H1 (cell line): ENCODE results near the gene ZBTB42. TPM values are rescaled to one million over a fixed set of nuclear protein-coding genes. Genes with fewer than 3 reads are reported as not detected.

Experiments
- CTCF ChIA-PET: fragments of 300-600 bp; sonication (Branson Sonifier 250); formaldehyde crosslinking; loops from one replicate; lab custom pipeline; 2021; ENCODE audit not compliant: partially characterized antibody; lab: Charles Lee
- POLR2A ChIA-PET: fragments of 300-600 bp; sonication (Branson Sonifier 250); formaldehyde crosslinking; loops from one replicate; lab custom pipeline; 2021; ENCODE audit warnings: inconsistent platforms; ENCODE audit not compliant: partially characterized antibody; lab: Charles Lee
- DNase-seq, 2 experiments: peaks; one replicate each; pipeline versions ENCODE4 v3.0.0 to v3.0.0-alpha.2; 2010 to 2022; ENCODE audit warnings: low spot score in 2 of 2, low read depth in 1 of 2, mixed read lengths in 1 of 2
- FAIRE-seq: peaks from 2 replicates; lab custom pipeline; 2011; peaks lifted over from hg19 to GRCh38; lab: Jason Lieb, UNC
- H2AFZ ChIP-seq: 2 replicates; pipeline ENCODE4 v1.8.1; 2012; ENCODE audit warnings: low read length, inconsistent platforms
- H2AK5ac ChIP-seq: 2 replicates; pipeline ENCODE4 v1.6.1; 2013; ENCODE audit warnings: low read depth, low read length
- H2BK120ac ChIP-seq: replicated peaks from 2 replicates; pipeline ENCODE3; 2013; ENCODE audit warnings: low read depth, low read length, inconsistent platforms
- H2BK12ac ChIP-seq: 2 replicates; pipeline ENCODE4 v1.6.1; 2013; ENCODE audit warnings: low read depth, low read length
- H2BK15ac ChIP-seq: 2 replicates; pipeline ENCODE4 v1.6.1; 2013; ENCODE audit warnings: low read length
- H2BK20ac ChIP-seq: 2 replicates; pipeline ENCODE4 v1.6.1; 2013; ENCODE audit warnings: low read length
- H2BK5ac ChIP-seq: 2 replicates; pipeline ENCODE4 v1.6.1; 2013; ENCODE audit warnings: low read depth, low read length
- H3K14ac ChIP-seq: 2 replicates; pipeline ENCODE4 v1.6.1; 2013; ENCODE audit warnings: inconsistent platforms; ENCODE audit not compliant: insufficient read length
- H3K18ac ChIP-seq: 2 replicates; pipeline ENCODE4 v1.6.1; 2013; ENCODE audit warnings: low read length; ENCODE audit errors: extremely low read depth
- H3K23ac ChIP-seq: 2 replicates; pipeline ENCODE4 v1.6.1; 2013; ENCODE audit warnings: inconsistent platforms; ENCODE audit not compliant: insufficient read length
- H3K23me2 ChIP-seq: 2 replicates; pipeline ENCODE4 v1.6.1; 2013; ENCODE audit warnings: low read depth, low read length
- H3K27ac ChIP-seq: 2 replicates; pipeline ENCODE4 v1.6.1; 2011; ENCODE audit warnings: low read depth, low read length, inconsistent platforms
- H3K27me3 ChIP-seq, 4 experiments: replicated peaks in 1 of 4; 1 replicate in 1 of 4; 2 replicates in 3 of 4; pipeline versions ENCODE4 v1.6.1 to v1.8.1; 2011 to 2013; ENCODE audit warnings: low read length in 3 of 4, mild to moderate bottlenecking in 3 of 4, inconsistent platforms in 2 of 4, mixed read lengths in 2 of 4, moderate library complexity in 1 of 4; ENCODE audit not compliant: control insufficient read depth in 3 of 4, insufficient read depth in 3 of 4; ENCODE audit errors: extremely low read depth in 1 of 4
- H3K36me3 ChIP-seq, 4 experiments: 2 replicates each; pipeline versions ENCODE4 v1.6.1 to v1.8.1; 2011 to 2013; ENCODE audit warnings: mild to moderate bottlenecking in 4 of 4, low read length in 3 of 4, moderate library complexity in 2 of 4, control low read depth in 1 of 4, inconsistent platforms in 1 of 4; ENCODE audit not compliant: insufficient read depth in 4 of 4, control insufficient read depth in 2 of 4
- H3K4ac ChIP-seq: replicated peaks from 2 replicates; pipeline ENCODE3; 2013; ENCODE audit warnings: low read length, low read depth, mixed read lengths, inconsistent platforms; ENCODE audit not compliant: insufficient read length
- H3K4me1 ChIP-seq, 4 experiments: replicated peaks in 1 of 4; 1 replicate in 1 of 4; 2 replicates in 3 of 4; pipeline versions ENCODE4 v1.6.1 to v1.8.1; 2011 to 2013; ENCODE audit warnings: low read length in 3 of 4, inconsistent platforms in 2 of 4, mixed read lengths in 1 of 4; ENCODE audit not compliant: insufficient read depth in 4 of 4, control insufficient read depth in 3 of 4
- H3K4me2 ChIP-seq, 2 experiments: 2 replicates each; pipeline versions ENCODE4 v1.6.1 to v1.8.1; 2011 to 2013; ENCODE audit warnings: low read depth in 2 of 2, low read length in 2 of 2, control low read depth in 1 of 2, inconsistent platforms in 1 of 2, mild to moderate bottlenecking in 1 of 2; ENCODE audit not compliant: insufficient read depth in 1 of 2
- H3K4me3 ChIP-seq, 4 experiments: fragments of 200-600, 300-600 bp in 1 of 4; sonication (generic), shearing (Covaris generic), sonication (Bioruptor Twin) in 1 of 4; 2 replicates each; pipeline versions ENCODE4 v1.5.1 to v1.8.1; 2011 to 2016; ENCODE audit warnings: low read length in 4 of 4, low read depth in 3 of 4, control low read depth in 2 of 4, inconsistent platforms in 2 of 4, mild to moderate bottlenecking in 2 of 4, mixed read lengths in 1 of 4, moderate library complexity in 1 of 4; ENCODE audit not compliant: insufficient read depth in 2 of 4; ENCODE audit errors: extremely low read depth in 1 of 4
- H3K56ac ChIP-seq: replicated peaks from 2 replicates; pipeline ENCODE3; 2013; ENCODE audit warnings: low read depth, mild to moderate bottlenecking, mixed read lengths, low read length, inconsistent platforms; ENCODE audit not compliant: insufficient read length
- H3K79me1 ChIP-seq: 2 replicates; pipeline ENCODE4 v1.6.1; 2013; ENCODE audit warnings: low read depth, low read length, control low read depth
- H3K79me2 ChIP-seq, 2 experiments: 2 replicates each; pipeline versions ENCODE4 v1.6.1 to v1.8.1; 2012 to 2013; ENCODE audit warnings: low read length in 2 of 2, mild to moderate bottlenecking in 2 of 2, inconsistent platforms in 1 of 2; ENCODE audit not compliant: insufficient read depth in 2 of 2, control insufficient read depth in 1 of 2
- H3K9ac ChIP-seq, 4 experiments: replicated peaks in 1 of 4; 1 replicate in 1 of 4; 2 replicates in 3 of 4; pipeline versions ENCODE4 v1.6.1 to v1.8.1; 2011 to 2013; ENCODE audit warnings: low read depth in 3 of 4, low read length in 3 of 4, control low read depth in 2 of 4, mild to moderate bottlenecking in 2 of 4, moderate library complexity in 2 of 4, inconsistent platforms in 1 of 4; ENCODE audit errors: extremely low read depth in 1 of 4
- H3K9me3 ChIP-seq, 2 experiments: 2 replicates each; pipeline versions ENCODE4 v1.6.1 to v1.8.1; 2012 to 2013; ENCODE audit warnings: mild to moderate bottlenecking in 2 of 2, moderate library complexity in 2 of 2, control low read depth in 1 of 2, inconsistent platforms in 1 of 2, low read depth in 1 of 2, low read length in 1 of 2, mixed read lengths in 1 of 2; ENCODE audit not compliant: insufficient read depth in 2 of 2
- H4K20me1 ChIP-seq, 2 experiments: replicated peaks in 1 of 2; 2 replicates each; pipeline versions ENCODE3 to v1.8.1; 2011 to 2013; ENCODE audit warnings: inconsistent platforms in 2 of 2, low read length in 2 of 2, mild to moderate bottlenecking in 1 of 2; ENCODE audit not compliant: insufficient read depth in 2 of 2, control insufficient read depth in 1 of 2
- H4K5ac ChIP-seq: 2 replicates; pipeline ENCODE4 v1.6.1; 2013; ENCODE audit warnings: low read length, low read depth, mixed read lengths, inconsistent platforms; ENCODE audit not compliant: insufficient read length
- H4K8ac ChIP-seq: 2 replicates; pipeline ENCODE4 v1.8.0; 2013; ENCODE audit warnings: mild to moderate bottlenecking, moderate library complexity, low read length, inconsistent platforms; ENCODE audit not compliant: insufficient read depth; ENCODE audit errors: extremely low read depth
- H4K91ac ChIP-seq: replicated peaks from 2 replicates; pipeline ENCODE3; 2013; ENCODE audit warnings: low read length, mixed read lengths, inconsistent platforms; ENCODE audit not compliant: insufficient read length
- ASH2L ChIP-seq: fragments of 200-600, 300-600 bp; sonication (generic); IDR thresholded peaks from one replicate; pipeline ENCODE4 v1.7.1; 2017; ENCODE audit warnings: low read length
- CBX5 ChIP-seq: fragments of 300-800, 300-1000 bp; sonication (generic); IDR thresholded peaks from 2 replicates; pipeline ENCODE4 v1.7.1; 2016; ENCODE audit warnings: antibody characterized with exemption, low read length, low read depth
- CHD1 ChIP-seq: IDR thresholded peaks from 2 replicates; pipeline ENCODE4 v1.6.1; 2012; ENCODE audit warnings: low read depth, low read length, improper control_type of control experiment
- EZH2 ChIP-seq: fragments of 200-600 bp; sonication (generic); IDR thresholded peaks from 2 replicates; pipeline ENCODE4 v1.7.1; 2012; ENCODE audit warnings: low read depth, mild to moderate bottlenecking, moderate library complexity, low read length, inconsistent platforms; ENCODE audit not compliant: severe bottlenecking
- GABPA ChIP-seq: IDR thresholded peaks from 2 replicates; pipeline ENCODE4 v1.6.1; 2011; ENCODE audit warnings: mild to moderate bottlenecking, low read length, moderate library complexity, borderline replicate concordance; ENCODE audit not compliant: insufficient read depth
- POLR2AphosphoS5 ChIP-seq: IDR thresholded peaks from 2 replicates; pipeline ENCODE4 v1.6.1; 2011; ENCODE audit warnings: low read depth, low read length
- POU5F1 ChIP-seq: IDR thresholded peaks from 2 replicates; pipeline ENCODE4 v1.6.1; 2011; ENCODE audit warnings: low read depth, mild to moderate bottlenecking, low read length, moderate library complexity
- RNF2 ChIP-seq: fragments of 200-900, 300-1000 bp; sonication (generic); IDR thresholded peaks from 2 replicates; pipeline ENCODE4 v1.7.1; 2016; ENCODE audit warnings: borderline replicate concordance, low read depth, mild to moderate bottlenecking, antibody characterized with exemption, low read length; ENCODE audit not compliant: poor library complexity, severe bottlenecking; ENCODE audit errors: missing control alignments
- RXRA ChIP-seq: IDR thresholded peaks from 2 replicates; pipeline ENCODE4 v1.6.1; 2011; ENCODE audit warnings: low read depth, mild to moderate bottlenecking, low read length, moderate library complexity; ENCODE audit not compliant: insufficient read depth
- TAF1 ChIP-seq: IDR thresholded peaks from 2 replicates; pipeline ENCODE4 v1.6.1; 2011; ENCODE audit warnings: mild to moderate bottlenecking, low read depth, low read length
- ZNF274 ChIP-seq: IDR thresholded peaks from 2 replicates; pipeline ENCODE4 v1.7.0; 2012; ENCODE audit warnings: low read length, borderline replicate concordance; ENCODE audit errors: extremely low read depth
- WGBS, 2 experiments: shearing (Covaris generic) in 1 of 2; methylation state at CpG; one replicate each; pipeline versions ENCODE4 v1.1.6 to v1.1.7; 2013 to 2015; ENCODE audit warnings: low lambda C conversion rate in 2 of 2, mixed read lengths in 2 of 2, inconsistent platforms in 1 of 2, low coverage in 1 of 2, missing lambda C conversion rate in 1 of 2; ENCODE audit not compliant: insufficient replicate concordance in 2 of 2, insufficient coverage in 1 of 2, insufficient read length in 1 of 2; ENCODE audit errors: extremely low coverage in 1 of 2, missing lambda C conversion rate in 1 of 2; 5-methylcytosine and 5-hydroxymethylcytosine counted together
- polyA plus RNA-seq, 7 experiments: library from polyadenylated mRNA; depleted of rRNA in 3 of 7; stranded (reverse) in 5 of 7; unstranded in 2 of 7; fragments of >200 nt in 5 of 7; fragments of 200-250 nt in 2 of 7; gene quantifications; 1 replicate in 5 of 7; 2 replicates in 1 of 7; 4 replicates in 1 of 7; pipeline versions ENCODE4 v1.2.1 to v1.2.3, GENCODE V29; 2011 to 2013; ENCODE audit warnings: missing spikeins in 2 of 7, mixed read lengths in 2 of 7
- total RNA-seq: library from RNA; stranded (reverse); fragmentation: NEBNext Ultra II Directional; extraction: Animal tissue kit (Norgen Biotek cat#: 25700); gene quantifications from 2 replicates; pipeline ENCODE4 v1.2.1, GENCODE V29; 2021

The ZBTB42 gene
- total and polyA plus RNA-seq, 2 of the 8 experiments (the other 6 are each of a cell fraction or from before 2014, with no cell fraction given): 2.8 to 3.1 TPM

GRCh38 chr14:104789752-104790743, 10.9 kb upstream of the ZBTB42 start:
- no peak overlapping the region for H2AK5ac ChIP-seq
- H3K9ac ChIP-seq: no peak overlapping the region
- H3K9me3 ChIP-seq: no peaks in the 10 kb centered on the region
- FAIRE-seq (no peak), DNase-seq (no peak)
- no peak overlapping the region for H4K91ac ChIP-seq
- peaks cover 4 to 18% (median 10%) of the 10 kb centered on the region in 4 experiments for H3K4me1 ChIP-seq
- no peak overlapping the region for H3K14ac ChIP-seq
- peak overlapping the region; percentile 57; the same call in 1 of the 2 replicates for H4K8ac ChIP-seq
- H3K27me3 ChIP-seq: peaks cover 0 to 6% (median 3%) of the 10 kb centered on the region in 4 experiments; a peak in 1 of 7 replicates
- ChIA-PET POLR2A (interaction anchor here (0.8 to 1.2 kb wide), 2 partner anchors 13 to 37 kb away, joined by 3 read pairs; partner anchors contain the start of gene SIVA1), CTCF (interaction anchor here (4.7 to 11.1 kb wide), 2 partner anchors 11 to 20 kb away, joined by 35 to 110 read pairs; no protein-coding TSS in a partner anchor)
- H3K4me3 ChIP-seq: no peak overlapping the region
- no peak overlapping the region for H3K27ac ChIP-seq
- WGBS, 2 experiments: 89% methylated on average over 27 of the region's 31 CpGs; no CpG with 5 or more reads in 1 of the 2 experiments
- no peak overlapping the region for H2BK5ac ChIP-seq
- peaks cover 0 to 4% (median 0%) of the 10 kb centered on the region in 4 experiments; a peak in 3 of 8 replicates for H3K36me3 ChIP-seq
- H3K18ac ChIP-seq: no peak overlapping the region
- H2AFZ ChIP-seq: no peak overlapping the region
- H2BK120ac ChIP-seq: no peak overlapping the region
- no peak overlapping the region for H2BK20ac ChIP-seq
- H4K20me1 ChIP-seq: peaks cover 26 to 39% of the 10 kb centered on the region in 2 experiments
- H3K4ac ChIP-seq: no peak overlapping the region
- H3K23me2 ChIP-seq: peaks cover 10% of the 10 kb centered on the region; the same call in 1 of the 2 replicates
- H3K4me2 ChIP-seq: no peak overlapping the region
- H2BK15ac ChIP-seq: no peak overlapping the region
- no peak overlapping the region for H3K56ac ChIP-seq
- H3K79me2 ChIP-seq: peaks cover 0 to 6% of the 10 kb centered on the region in 2 experiments; a peak in 1 of 4 replicates
- no peak overlapping the region for H4K5ac ChIP-seq
- no peak overlapping the region for H2BK12ac ChIP-seq
- H3K23ac ChIP-seq: no peak overlapping the region
- peaks cover 8% of the 10 kb centered on the region for H3K79me1 ChIP-seq
- TF ChIP-seq ASH2L (no peak), TAF1 (no peak), RNF2 (no peak), ZNF274 (no peak), CBX5 (no peak), EZH2 (no peak), POU5F1 (no peak), POLR2AphosphoS5 (no peak), GABPA (no peak), CHD1 (no peak), RXRA (no peak)
